ENCODE data around the gene ACE.

The ACE gene

DNA sequence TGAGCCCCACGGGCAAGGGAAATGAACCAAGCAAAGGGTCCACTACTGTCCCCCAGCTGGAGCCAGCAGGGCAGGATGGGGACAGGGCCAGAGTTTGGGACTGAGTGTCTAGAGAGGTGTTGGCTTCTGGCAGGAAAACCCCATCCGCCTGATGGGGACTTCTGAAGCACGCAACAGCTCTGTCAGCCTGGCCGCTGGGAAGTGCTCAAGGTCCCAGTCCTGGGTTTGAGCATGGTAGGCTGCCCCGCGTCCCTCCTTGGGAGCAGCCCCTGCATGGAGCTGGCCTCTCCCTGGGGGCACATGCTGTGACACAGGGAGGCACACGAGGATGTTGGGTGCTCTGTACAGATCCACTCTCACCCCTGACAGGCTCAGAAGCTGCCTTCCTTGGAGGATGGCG lies 14.6 kb downstream of the ACE start:
- DNase-seq (ENCODE audit: low read depth), result no peak

DNA sequence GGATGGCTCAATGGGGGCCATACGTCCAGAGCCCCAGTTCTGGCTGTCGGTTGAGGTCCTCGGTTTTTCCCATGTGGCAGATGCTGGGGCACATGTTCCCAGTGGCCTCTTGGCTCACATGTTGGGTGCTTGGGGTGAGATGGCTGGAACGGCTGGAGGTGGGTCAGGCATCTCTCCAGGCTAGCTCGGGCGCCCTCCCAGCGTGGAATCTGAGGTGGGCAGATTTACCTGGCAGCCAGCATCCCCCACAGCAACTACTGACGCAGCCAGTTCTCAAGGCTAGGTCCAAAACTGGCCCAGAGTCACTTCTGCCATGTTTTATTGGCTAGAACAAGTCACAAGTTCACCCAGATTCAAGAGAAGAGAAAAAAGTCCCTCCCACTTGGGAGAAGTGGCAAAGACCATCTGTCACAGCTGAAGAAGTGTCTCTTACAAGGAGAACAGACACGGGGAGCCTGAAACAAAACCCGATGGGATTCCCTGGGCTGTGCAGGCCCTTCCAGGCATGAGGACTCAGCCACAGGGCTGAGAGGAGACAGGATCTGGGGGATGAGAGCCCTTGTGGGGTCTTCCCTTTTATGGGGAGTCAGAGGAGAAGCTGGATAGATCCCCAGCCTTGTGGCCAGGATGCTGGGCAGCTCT lies 15.2 kb downstream of the ACE start:
- no peak for DNase-seq (ENCODE audit: low read depth)

GRCh38 chr17:63492940-63493339 lies 16.1 kb downstream of the ACE start:
- DNase-seq (ENCODE audit: low read depth), result no peak

DNA sequence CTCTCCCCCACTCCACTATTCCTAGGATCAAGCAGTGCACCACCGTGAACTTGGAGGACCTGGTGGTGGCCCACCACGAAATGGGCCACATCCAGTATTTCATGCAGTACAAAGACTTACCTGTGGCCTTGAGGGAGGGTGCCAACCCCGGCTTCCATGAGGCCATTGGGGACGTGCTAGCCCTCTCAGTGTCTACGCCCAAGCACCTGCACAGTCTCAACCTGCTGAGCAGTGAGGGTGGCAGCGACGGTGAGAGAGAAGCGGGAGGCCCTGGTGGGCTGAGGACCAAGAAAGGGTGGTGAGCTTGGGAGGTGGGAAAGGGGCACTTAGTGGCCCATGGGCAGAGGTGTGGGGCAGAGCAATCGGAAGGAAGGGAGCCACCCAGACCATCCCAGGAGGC lies 16.6 kb downstream of the ACE start:
- DNase-seq (ENCODE audit: low read depth), result no peak

GRCh38 chr17:63494300-63494928 lies 17.6 kb downstream of the ACE start:
- DNase-seq (ENCODE audit: low read depth), result no peak

DNA sequence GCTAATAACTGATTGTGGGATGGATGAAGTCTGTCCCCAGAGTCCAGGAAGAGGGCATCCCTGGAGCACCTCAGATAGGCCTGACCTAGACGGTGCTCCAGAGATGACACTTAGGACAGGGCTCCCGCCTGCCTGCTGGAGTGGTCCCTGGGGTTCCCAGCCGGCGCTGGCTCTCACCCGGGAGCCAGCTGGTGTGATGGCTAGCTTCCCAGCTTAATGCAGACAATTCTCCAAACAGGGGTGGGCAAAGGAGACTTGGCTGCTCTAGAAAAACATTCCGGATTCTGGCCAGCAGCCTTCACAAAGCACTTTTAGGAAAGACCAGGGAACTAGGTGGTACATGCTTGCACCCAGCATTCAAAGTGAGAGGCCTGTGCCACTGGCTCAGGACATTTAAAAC lies 18.6 kb downstream of the ACE start:
- no peak for DNase-seq (ENCODE audit: low read depth)

- DNase-seq (ENCODE audit: low read depth), result no peak
Measured at GRCh38 chr17:63496177-63496576, 19.3 kb downstream of the ACE start.

DNA sequence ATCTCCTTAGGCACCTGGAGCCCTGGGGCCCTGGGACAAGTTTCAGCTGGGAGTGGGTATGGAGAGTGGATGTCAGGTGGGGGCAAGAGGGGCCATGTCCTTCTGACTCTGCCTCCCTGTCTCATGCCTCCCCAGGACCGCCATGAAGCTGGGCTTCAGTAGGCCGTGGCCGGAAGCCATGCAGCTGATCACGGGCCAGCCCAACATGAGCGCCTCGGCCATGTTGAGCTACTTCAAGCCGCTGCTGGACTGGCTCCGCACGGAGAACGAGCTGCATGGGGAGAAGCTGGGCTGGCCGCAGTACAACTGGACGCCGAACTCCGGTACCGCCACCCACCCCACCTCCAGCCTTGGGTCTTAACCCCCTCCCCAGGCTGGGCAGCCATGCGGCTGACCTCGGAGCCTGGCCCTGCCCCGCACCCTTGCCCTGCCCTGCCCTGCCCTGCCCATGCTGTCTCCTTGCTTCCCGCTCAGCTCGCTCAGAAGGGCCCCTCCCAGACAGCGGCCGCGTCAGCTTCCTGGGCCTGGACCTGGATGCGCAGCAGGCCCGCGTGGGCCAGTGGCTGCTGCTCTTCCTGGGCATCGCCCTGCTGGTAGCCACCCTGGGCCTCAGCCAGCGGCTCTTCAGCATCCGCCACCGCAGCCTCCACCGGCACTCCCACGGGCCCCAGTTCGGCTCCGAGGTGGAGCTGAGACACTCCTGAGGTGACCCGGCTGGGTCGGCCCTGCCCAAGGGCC lies 20.0 kb downstream of the ACE start:
- no peak for DNase-seq (ENCODE audit: low read depth)

- DNase-seq (ENCODE audit: low read depth), result no peak
Measured at GRCh38 chr17:63497708-63498483, 21.0 kb downstream of the ACE start.

GRCh38 chr17:63498626-63499195 lies 21.9 kb downstream of the ACE start:
- no peak for DNase-seq (ENCODE audit: low read depth)

- no peak for DNase-seq (ENCODE audit: low read depth)
Measured at GRCh38 chr17:63500543-63501390, 23.9 kb downstream of the ACE start.

- DNase-seq (ENCODE audit: low read depth), result no peak
Measured at GRCh38 chr17:63503341-63503705, 26.5 kb downstream of the ACE start.

- DNase-seq (ENCODE audit: low read depth), result no peak
Measured at GRCh38 chr17:63504261-63504660, 27.4 kb downstream of the ACE start.

DNA sequence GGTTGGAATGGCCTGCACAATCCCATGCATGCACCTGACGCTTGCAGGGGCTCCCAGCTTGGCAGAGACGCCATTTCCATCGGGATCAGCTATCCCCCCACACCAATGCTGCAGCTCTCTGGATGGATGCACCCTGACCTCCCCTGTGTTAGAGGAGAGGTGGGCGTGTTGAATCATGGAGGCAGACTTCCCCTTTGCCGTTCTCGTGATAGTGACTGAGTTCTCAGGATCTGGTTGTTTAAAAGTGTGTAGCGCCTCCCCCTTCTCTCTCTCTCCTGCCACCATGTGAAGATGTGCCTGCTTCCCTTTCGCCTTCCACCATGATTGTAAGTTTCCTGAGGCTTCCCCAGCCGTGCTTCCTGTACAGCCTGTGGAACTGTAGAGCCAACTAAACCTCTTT lies 28.5 kb downstream of the ACE start:
- no peak for DNase-seq (ENCODE audit: low read depth)

- no peak for DNase-seq (ENCODE audit: low read depth)
Measured at GRCh38 chr17:63506627-63507026, 29.8 kb downstream of the ACE start.

- DNase-seq (ENCODE audit: low read depth), result no peak
Measured at GRCh38 chr17:63511331-63511730, 34.5 kb downstream of the ACE start.

DNA sequence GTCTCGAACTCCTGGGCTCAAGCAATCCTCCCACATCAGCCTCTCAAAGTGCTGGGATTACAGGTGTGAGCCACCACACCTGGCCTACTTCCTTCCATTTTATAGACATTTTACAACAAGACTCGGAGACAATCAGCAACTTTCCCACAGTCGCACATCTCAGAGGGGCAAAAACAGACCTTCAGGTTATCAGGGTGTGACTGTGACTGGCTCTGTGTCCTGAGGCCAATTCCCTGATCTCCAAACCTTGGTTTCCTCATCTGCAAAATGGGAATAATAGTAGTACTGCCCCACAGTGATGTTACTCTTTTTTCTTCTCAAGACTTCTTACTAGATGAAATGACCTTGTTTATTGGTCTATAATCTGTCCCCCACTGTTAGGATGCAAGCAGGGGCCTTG lies 35.5 kb downstream of the ACE start:
- no peak for DNase-seq (ENCODE audit: low read depth)

DNA sequence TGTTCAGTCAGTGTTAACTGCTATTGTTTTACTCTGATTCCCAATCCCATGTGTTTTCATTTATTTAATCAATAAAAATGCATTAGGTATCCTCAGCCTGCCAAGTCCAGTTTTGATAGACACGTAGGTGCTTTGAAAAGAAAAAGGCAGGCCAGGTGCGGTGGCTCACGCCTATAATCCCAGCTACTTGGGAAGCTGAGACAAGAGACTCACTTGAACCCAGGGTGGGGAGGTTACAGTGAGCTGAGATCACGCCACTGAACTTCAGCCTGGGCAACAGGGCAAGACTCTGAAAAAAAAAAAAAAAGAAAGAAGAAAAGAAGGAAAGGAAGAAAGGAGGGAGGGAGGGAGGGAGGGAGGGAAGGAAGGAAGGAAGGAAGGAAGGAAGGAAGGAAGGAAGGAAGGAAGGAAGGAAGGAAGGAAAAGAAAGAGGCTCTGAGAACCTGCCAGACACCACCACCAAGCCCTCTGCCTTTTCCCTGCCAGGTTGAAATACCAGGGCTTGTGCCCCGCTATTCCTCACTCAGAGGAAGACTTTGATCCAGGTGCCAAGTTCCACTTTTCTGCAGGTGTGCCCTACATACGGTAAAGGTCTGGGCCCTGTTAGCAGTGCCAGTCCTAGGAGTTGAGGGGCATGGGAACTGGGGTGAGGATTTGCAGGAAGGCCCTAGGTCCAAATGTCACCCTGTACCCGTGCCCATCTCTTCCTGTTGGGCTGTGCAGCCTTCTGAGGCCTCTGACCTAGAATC lies 36.2 kb downstream of the ACE start:
- no peak for DNase-seq (ENCODE audit: low read depth)

GRCh38 chr17:63514477-63514876 lies 37.6 kb downstream of the ACE start:
- no peak for DNase-seq (ENCODE audit: low read depth)

GRCh38 chr17:63514974-63515373 lies 38.1 kb downstream of the ACE start:
- no peak for DNase-seq (ENCODE audit: low read depth)

DNA sequence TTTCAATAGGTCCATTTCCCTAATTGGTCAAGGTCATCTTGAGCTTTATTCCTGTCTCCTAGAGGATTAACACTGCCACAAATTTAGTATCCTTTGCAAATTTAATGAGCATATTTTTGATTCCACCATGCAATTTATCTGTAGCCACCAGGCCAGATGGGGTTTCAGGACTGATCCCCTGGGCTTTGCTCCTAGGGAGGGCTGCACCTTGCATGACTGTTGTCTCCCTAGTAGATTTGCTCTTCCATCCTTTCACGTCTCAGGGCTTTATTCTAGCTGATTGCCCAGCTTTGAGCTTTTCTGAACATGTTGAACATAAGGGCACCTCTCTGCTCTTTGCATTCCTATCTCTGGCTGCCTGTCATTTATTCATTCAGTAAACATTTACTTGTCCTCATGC lies 38.6 kb downstream of the ACE start:
- DNase-seq (ENCODE audit: low read depth), result no peak
